GM12878 (cell line): ENCODE results near the gene TBRG1. TPM values are rescaled to one million over a fixed set of nuclear protein-coding genes. Genes with fewer than 3 reads are reported as not detected.

Experiments
- ATAC-seq: fragments of 200-7000 bp; cut with Tn5 transposase; 3 replicates; pipeline ENCODE4 v1.9.1; 2020; ENCODE audit warnings: mild to moderate bottlenecking, moderate library complexity
- BruUV-seq: library from RNA; stranded (reverse); fragments of 400-500 nt; replicated peaks from 2 replicates; lab custom pipeline; 2021; lab: Mats Ljungman, UMichigan
- CTCF ChIA-PET: fragments of 300-600 bp; sonication (Branson Sonifier 250); formaldehyde crosslinking; extraction: SDS; loops from one replicate; lab custom pipeline; 2021; ENCODE audit warnings: inconsistent platforms; lab: Yijun Ruan, JAX
- POLR2A ChIA-PET: fragments of 350-600 bp; formaldehyde crosslinking; extraction: SDS; loops from one replicate; lab custom pipeline; 2021; ENCODE audit warnings: inconsistent platforms; lab: Charles Lee
- RAD21 ChIA-PET: fragments of 300-600 bp; sonication (Branson Sonifier 250); formaldehyde crosslinking; loops from one replicate; lab custom pipeline; 2023; ENCODE audit warnings: antibody characterized with exemption; ENCODE audit not compliant: unreplicated experiment; lab: Charles Lee
- SMC1A ChIA-PET: fragments of 300-600 bp; sonication (Branson Sonifier 250); formaldehyde crosslinking; loops from one replicate; lab custom pipeline; 2023; ENCODE audit not compliant: unreplicated experiment, uncharacterized antibody; lab: Charles Lee
- DNase-seq: peaks from one replicate; pipeline ENCODE4 v3.0.0-alpha.2; 2011; ENCODE audit warnings: low read depth, low spot score
- FAIRE-seq: peaks from 3 replicates; lab custom pipeline; 2011; peaks lifted over from hg19 to GRCh38; lab: Jason Lieb, UNC
- H2AFZ ChIP-seq: 2 replicates; pipeline ENCODE4 v1.6.0; 2011; ENCODE audit warnings: low read depth, low read length, control low read depth; ENCODE audit not compliant: control insufficient read depth
- H3K27ac ChIP-seq: 2 replicates; pipeline ENCODE4 v1.5.1; 2011; ENCODE audit warnings: control low read depth; ENCODE audit not compliant: control insufficient read depth, insufficient read depth
- H3K27me3 ChIP-seq, 2 experiments: replicated peaks in 1 of 2; 2 replicates each; pipeline versions ENCODE4 v1.6.0 to v1.6.1; 2011; ENCODE audit warnings: low read length in 1 of 2; ENCODE audit not compliant: control insufficient read depth in 2 of 2, insufficient read depth in 2 of 2
- H3K36me3 ChIP-seq, 2 experiments: 2 replicates each; pipeline ENCODE4 v1.5.1; 2011; ENCODE audit warnings: low read length in 1 of 2; ENCODE audit not compliant: control insufficient read depth in 2 of 2, insufficient read depth in 2 of 2
- H3K4me1 ChIP-seq: 2 replicates; pipeline ENCODE4 v1.6.1; 2011; ENCODE audit warnings: mild to moderate bottlenecking, low read length, moderate library complexity, mixed read lengths; ENCODE audit not compliant: control insufficient read depth, insufficient read depth
- H3K4me2 ChIP-seq: 2 replicates; pipeline ENCODE4 v1.6.0; 2011; ENCODE audit warnings: control low read depth; ENCODE audit not compliant: control insufficient read depth, insufficient read depth
- H3K4me3 ChIP-seq: fragments of 200-600 bp; sonication (generic); 2 replicates; pipeline ENCODE4 v1.5.1; 2016
- H3K79me2 ChIP-seq: 2 replicates; pipeline ENCODE4 v1.6.0; 2011; ENCODE audit warnings: low read length; ENCODE audit not compliant: control insufficient read depth, insufficient read depth
- H3K9ac ChIP-seq: 2 replicates; pipeline ENCODE4 v1.8.0; 2011; ENCODE audit warnings: low read length, control low read depth, mixed read lengths; ENCODE audit not compliant: control insufficient read depth, insufficient read depth
- H3K9me3 ChIP-seq: replicated peaks from 3 replicates; pipeline ENCODE4 v1.5.1; 2011; ENCODE audit warnings: mild to moderate bottlenecking, low read length; ENCODE audit not compliant: control insufficient read depth, insufficient read depth
- H4K20me1 ChIP-seq: 2 replicates; pipeline ENCODE4 v1.6.0; 2011; ENCODE audit not compliant: control insufficient read depth, insufficient read depth
- CTCF ChIP-seq, 3 experiments: IDR thresholded peaks in 2 of 3; conservative IDR thresholded peaks in 1 of 3; 2 replicates each; pipeline ENCODE4 v1.5.1; 2011; ENCODE audit warnings: low read depth in 3 of 3, low read length in 3 of 3, mild to moderate bottlenecking in 3 of 3, control low read depth in 2 of 3, moderate library complexity in 2 of 3, inconsistent platforms in 1 of 3, mixed read lengths in 1 of 3; ENCODE audit not compliant: control insufficient read depth in 2 of 3, insufficient read depth in 1 of 3; ENCODE audit errors: extremely low read depth in 1 of 3
- EGR1 ChIP-seq, 2 experiments: IDR thresholded peaks; 1 replicate in 1 of 2; 2 replicates in 1 of 2; pipeline ENCODE4 v1.6.1; 2011 to 2012; ENCODE audit warnings: low read depth in 2 of 2, low read length in 2 of 2, borderline replicate concordance in 1 of 2, mild to moderate bottlenecking in 1 of 2, moderate library complexity in 1 of 2
- ELK1 ChIP-seq: IDR thresholded peaks from 2 replicates; pipeline ENCODE4 v1.6.1; 2012; ENCODE audit warnings: low read depth, low read length, improper control_type of control experiment
- ESRRA ChIP-seq: IDR thresholded peaks from 2 replicates; pipeline ENCODE4 v1.6.1; 2012; ENCODE audit warnings: mild to moderate bottlenecking, low read length, improper control_type of control experiment
- IKZF2 ChIP-seq, 2 experiments: fragments of 450-650 bp; IDR thresholded peaks; 2 replicates each; pipeline ENCODE4 v1.6.1; 2017; ENCODE audit warnings: mild to moderate bottlenecking in 2 of 2, moderate library complexity in 2 of 2
- PML ChIP-seq: IDR thresholded peaks from 2 replicates; pipeline ENCODE4 v1.6.1; 2012; ENCODE audit warnings: low read length, inconsistent platforms
- SKIL ChIP-seq: fragments of 450-650 bp; IDR thresholded peaks from 2 replicates; pipeline ENCODE4 v1.6.1; 2017; ENCODE audit warnings: mild to moderate bottlenecking, low read depth, inconsistent platforms; ENCODE audit not compliant: poor library complexity, severe bottlenecking
- SMAD1 ChIP-seq: fragments of 450-650 bp; IDR thresholded peaks from 2 replicates; pipeline ENCODE4 v1.6.1; 2018; ENCODE audit warnings: mild to moderate bottlenecking, low read depth; ENCODE audit not compliant: partially characterized antibody
- SPI1 ChIP-seq: IDR thresholded peaks from 2 replicates; pipeline ENCODE4 v1.6.1; 2011; ENCODE audit warnings: low read depth, mild to moderate bottlenecking, low read length, moderate library complexity, borderline replicate concordance; ENCODE audit not compliant: insufficient read depth
- TCF3 ChIP-seq: IDR thresholded peaks from 2 replicates; pipeline ENCODE4 v1.6.1; 2012; ENCODE audit warnings: low read depth, mild to moderate bottlenecking, low read length, borderline replicate concordance; ENCODE audit not compliant: insufficient read depth
- WGBS: methylation state at CpG from one replicate; pipeline ENCODE4 v1.1.6; 2016; ENCODE audit warnings: low lambda C conversion rate; ENCODE audit not compliant: insufficient replicate concordance, insufficient coverage; ENCODE audit errors: missing lambda C conversion rate; 5-methylcytosine and 5-hydroxymethylcytosine counted together
- in situ Hi-C: fragments of 300-500 bp; cut with MboI; formaldehyde crosslinking; loops from 9 replicates; pipeline ENCODE4 v1.14.3; 2018; ENCODE audit warnings: mixed read lengths
- intact Hi-C: fragments of 100-400 bp; cut with micrococcal nuclease; formaldehyde crosslinking; loops from one replicate; pipeline ENCODE4 v1.14.2; 2022; ENCODE audit not compliant: unreplicated experiment
- polyA plus RNA-seq, 11 experiments: library from polyadenylated mRNA; depleted of rRNA in 4 of 11; unstranded in 6 of 11; stranded (reverse) in 5 of 11; fragments of >200 nt; fragmentation: Nextera tagmentation in 4 of 11; fragmentation: Illumina TruSeq in 1 of 11; extraction: Ambion mirVana in 4 of 11; extraction: Trizol in 1 of 11; gene quantifications; 1 replicate in 1 of 11; 2 replicates in 10 of 11; pipeline versions ENCODE4 v1.2.1 to v1.2.3, GENCODE V29; 2011 to 2016; ENCODE audit warnings: inconsistent platforms in 2 of 11, missing spikeins in 2 of 11, low read depth in 1 of 11
- total RNA-seq, 4 experiments: library from RNA; depleted of rRNA in 3 of 4; stranded (reverse); fragments of >200 nt in 3 of 4; fragmentation: Illumina TruSeq in 1 of 4; extraction: Trizol in 1 of 4; gene quantifications; 2 replicates each; pipeline versions ENCODE4 v1.2.1 to v1.2.3, GENCODE V29; 2013 to 2021

TBRG1 gene
- total and polyA plus RNA-seq, 10 of the 15 experiments (the other 5 are each of a cell fraction or from before 2014, with no cell fraction given) = 12.3 to 46.6 (median 26.2) TPM

GRCh38 chr11:124643605-124644425, 21.2 kb downstream of the TBRG1 start (continued):
- TF ChIP-seq PML = no peak

- no peak for DNase-seq
- Histone ChIP-seq H3K4me2 (no peak overlapping the region; the same call in 1 of the 2 replicates), H2AFZ (peak overlapping the region; percentile 59), H3K9ac (no peak overlapping the region), H3K27ac (no peak overlapping the region), H3K9me3 (no peaks in the 10 kb centered on the region; the same call in 2 of the 3 replicates), H3K27me3 (no peaks in the 10 kb centered on the region), H4K20me1 (no peaks in the 10 kb centered on the region), H3K4me3 (no peak overlapping the region), H3K79me2 (no peaks in the 10 kb centered on the region), H3K4me1 (no peaks in the 10 kb centered on the region; the same call in 1 of the 2 replicates), H3K36me3 (no peaks in the 10 kb centered on the region; a peak in 2 of 4 replicates)
- ChIA-PET CTCF (interaction anchor here (0.7 to 7.6 kb wide), 34 partner anchors 10 to 314 kb away, joined by 3 to 52 read pairs (median 5); partner anchors contain the start of genes ESAM, SIAE, SPA17 and TBRG1), POLR2A (no interaction called here), SMC1A (interaction anchor here (0.6 to 2.0 kb wide), 15 partner anchors 9 to 193 kb away, joined by 3 to 10 read pairs (median 4); no protein-coding TSS in a partner anchor), RAD21 (interaction anchor here (1.1 to 1.8 kb wide), 5 partner anchors 29 to 232 kb away, joined by 3 to 7 read pairs (median 4); partner anchors contain the start of genes SIAE and SPA17)
- intact Hi-C loops = loop anchor here (1.0 kb wide), 2 partner anchors 119 to 193 kb away; no protein-coding TSS in a partner anchor
- whole genome bisulfite sequencing = 27% methylated on average over 16 of the region's 16 CpGs
- in situ Hi-C loops = no loop called here
- BruUV-seq = no TSS peak
- ATAC-seq = peak; percentile 71
- peak; percentile 83 for FAIRE-seq
- no peak for TF ChIP-seq TCF3
- peak; percentile 76 for TF ChIP-seq SPI1
- no peak for TF ChIP-seq ELK1
- no peak for TF ChIP-seq SMAD1
- TF ChIP-seq CTCF (IDR thresholded peaks at IDR 0.05 in 2 of 3, conservative IDR thresholded peaks at IDR 0.05 in 1 of 3; ENCODE audit: control insufficient read depth in 2 of 3, extremely low read depth in 1 of 3, insufficient read depth in 1 of 3, low read depth in 3 of 3, low read length in 3 of 3) = peak; percentile 72 to 89 (median 77)
- TF ChIP-seq SKIL = no peak
- no peak for TF ChIP-seq EGR1 (IDR thresholded peaks at IDR 0.05; ENCODE audit: borderline replicate concordance in 1 of 2, low read depth in 2 of 2, low read length in 2 of 2)
- TF ChIP-seq IKZF2 (IDR thresholded peaks at IDR 0.05) = peak; percentile 43 to 54
- no peak for TF ChIP-seq ESRRA
Observed at GRCh38 chr11:124644426-124645280, 22.0 kb downstream of the TBRG1 start.
